Progenitor cell of endocrine pancreas (in vitro differentiated cells): ENCODE data around the gene B3GLCT. TPM values are rescaled to one million over a fixed set of nuclear protein-coding genes. Genes with fewer than 3 reads are reported as not detected.

Experiments
- DNase-seq: peaks from one replicate; pipeline ENCODE4 v3.0.0; 2021; ENCODE audit warnings: low spot score; ENCODE audit not compliant: unreplicated experiment
- H3K27ac Mint-ChIP-seq: 2 replicates; pipeline ENCODE4 v1.8.0; 2021; ENCODE audit warnings: mild to moderate bottlenecking, moderate library complexity, mixed read lengths
- H3K27me3 Mint-ChIP-seq: 2 replicates; pipeline ENCODE4 v1.8.0; 2021; ENCODE audit warnings: mixed read lengths
- H3K36me3 Mint-ChIP-seq: 2 replicates; pipeline ENCODE4 v1.8.0; 2022; ENCODE audit warnings: mixed read lengths; ENCODE audit not compliant: insufficient read depth
- H3K4me1 Mint-ChIP-seq: 2 replicates; pipeline ENCODE4 v1.8.0; 2021; ENCODE audit warnings: low read depth, mixed read lengths
- H3K4me3 Mint-ChIP-seq: 2 replicates; pipeline ENCODE4 v1.8.0; 2021; ENCODE audit warnings: low read depth, mild to moderate bottlenecking, moderate library complexity, mixed read lengths
- H3K9me3 Mint-ChIP-seq: 2 replicates; pipeline ENCODE4 v1.8.0; 2021; ENCODE audit warnings: low read depth, mixed read lengths
- CTCF ChIP-seq: fragments of 200-600 bp; sonication (generic); IDR thresholded peaks from one replicate; pipeline ENCODE4 v1.5.0; 2021; ENCODE audit warnings: antibody characterized with exemption, mild to moderate bottlenecking; ENCODE audit not compliant: unreplicated experiment
- total RNA-seq: library from RNA; stranded (reverse); gene quantifications from 2 replicates; pipeline ENCODE4 v1.2.1, GENCODE V29; 2021

B3GLCT gene
- total RNA-seq, 1 donor from 2014 or later, result 6.6 TPM

- Mint-ChIP-seq H3K4me3 (no peak overlapping the region), H3K27me3 (no peaks in the 10 kb centered on the region), H3K36me3 (peaks cover 15% of the 10 kb centered on the region), H3K4me1 (no peaks in the 10 kb centered on the region), H3K9me3 (peaks cover 15% of the 10 kb centered on the region), H3K27ac (no peak overlapping the region)
- no peak for DNase-seq
- TF ChIP-seq CTCF, result no peak
Observed at GRCh38 chr13:31276421-31276820, 76.6 kb downstream of the B3GLCT start.

- no peak overlapping the region for H3K4me3 Mint-ChIP-seq
- no peaks in the 10 kb centered on the region for H3K27me3 Mint-ChIP-seq
- no peak for TF ChIP-seq CTCF
- DNase-seq, result no peak
- peaks cover 8% of the 10 kb centered on the region for H3K9me3 Mint-ChIP-seq
- peaks cover 10% of the 10 kb centered on the region for H3K36me3 Mint-ChIP-seq
- no peak overlapping the region for H3K27ac Mint-ChIP-seq
- H3K4me1 Mint-ChIP-seq, result no peaks in the 10 kb centered on the region
Observed at GRCh38 chr13:31278869-31279268, 79.1 kb downstream of the B3GLCT start.

GRCh38 chr13:31282741-31283455 lies 83.1 kb downstream of the B3GLCT start:
- Mint-ChIP-seq H3K4me1 (no peaks in the 10 kb centered on the region), H3K27me3 (no peaks in the 10 kb centered on the region), H3K4me3 (no peak overlapping the region), H3K27ac (no peak overlapping the region), H3K36me3 (peaks cover 8% of the 10 kb centered on the region), H3K9me3 (peaks cover 8% of the 10 kb centered on the region)
- no peak for DNase-seq
- no peak for TF ChIP-seq CTCF

GRCh38 chr13:31286930-31287329 lies 87.2 kb downstream of the B3GLCT start:
- Mint-ChIP-seq H3K4me3 (no peak overlapping the region), H3K36me3 (peaks cover 31% of the 10 kb centered on the region)
- no peak for TF ChIP-seq CTCF

GRCh38 chr13:31301119-31301518 lies 101.3 kb downstream of the B3GLCT start:
- peaks cover 15% of the 10 kb centered on the region for H3K36me3 Mint-ChIP-seq
- no peaks in the 10 kb centered on the region for H3K4me1 Mint-ChIP-seq
- no peak overlapping the region for H3K4me3 Mint-ChIP-seq
- no peak for DNase-seq
- no peak for TF ChIP-seq CTCF
- no peak overlapping the region for H3K27ac Mint-ChIP-seq
- peaks cover 14% of the 10 kb centered on the region for H3K9me3 Mint-ChIP-seq
- no peaks in the 10 kb centered on the region for H3K27me3 Mint-ChIP-seq

More at GRCh38 chr13:31286930-31287329, 87.2 kb downstream of the B3GLCT start:
- Mint-ChIP-seq H3K27ac (no peak overlapping the region), H3K27me3 (no peaks in the 10 kb centered on the region), H3K9me3 (peaks cover 20% of the 10 kb centered on the region), H3K4me1 (no peaks in the 10 kb centered on the region)
- no peak for DNase-seq
